Breast epithelium (tissue), 4 donors: ENCODE results near the gene USP19. TPM values are rescaled to one million over a fixed set of nuclear protein-coding genes. Genes with fewer than 3 reads are reported as not detected.

ENCODE experiments used
- DNase-seq, 2 donors: peaks; one replicate each; pipeline ENCODE4 v3.0.0-alpha.2; 2019; ENCODE audit warnings: low spot score in 2 of 2
- H3K27ac ChIP-seq, 2 donors: fragments of 200-600 bp; sonication (generic) in 1 of 2; one replicate each; pipeline ENCODE4 v1.5.1; 2016 to 2019; ENCODE audit warnings: mild to moderate bottlenecking in 1 of 2
- H3K27me3 ChIP-seq, 2 donors: fragments of 200-600 bp; sonication (generic) in 1 of 2; one replicate each; pipeline versions ENCODE4 v1.5.1 to v1.6.0; 2017 to 2019; ENCODE audit warnings: control low read depth in 1 of 2, mild to moderate bottlenecking in 1 of 2
- H3K36me3 ChIP-seq: fragments of 200-600 bp; one replicate; pipeline ENCODE4 v1.5.1; 2019
- H3K4me1 ChIP-seq, 2 donors: fragments of 200-600 bp; sonication (generic); one replicate each; pipeline ENCODE4 v1.5.1; 2016 to 2019; ENCODE audit warnings: control low read depth in 1 of 2
- H3K4me3 ChIP-seq, 3 donors: fragments of 200-600 bp; sonication (generic); 1 replicate in 2 of 3; 2 replicates in 1 of 3; pipeline ENCODE4 v1.5.1; 2016 to 2019; ENCODE audit warnings: mild to moderate bottlenecking in 3 of 3, moderate library complexity in 2 of 3
- H3K9me3 ChIP-seq, 2 donors: fragments of 200-600 bp; sonication (generic) in 1 of 2; one replicate each; pipeline ENCODE4 v1.5.1; 2016 to 2019; ENCODE audit warnings: control low read depth in 1 of 2
- POLR2A ChIP-seq: fragments of 450-650 bp; IDR thresholded peaks from one replicate; pipeline ENCODE4 v1.6.1; 2016; ENCODE audit warnings: antibody characterized with exemption, mild to moderate bottlenecking, moderate library complexity
- POLR2AphosphoS5 ChIP-seq, 3 donors: sonication (generic); formaldehyde crosslinking; IDR thresholded peaks; one replicate each; pipeline ENCODE4 v1.6.1; 2017; ENCODE audit warnings: antibody characterized with exemption in 3 of 3
- intact Hi-C: fragments of 100-400 bp; cut with DNase I; formaldehyde crosslinking; loops from one replicate; pipeline ENCODE4 v1.15.1; 2023; ENCODE audit warnings: low total_unique reads
- total RNA-seq, 3 donors: library from RNA; depleted of rRNA; stranded (reverse); fragments of >200 nt; gene quantifications; one replicate each; pipeline ENCODE4 v1.1.0, GENCODE V29; 2016
- TF ChIP-seq, protein P1 (sequence below), 3 donors: fragments of 450-650 bp; IDR thresholded peaks; one replicate each; pipeline ENCODE4 v1.5.1; 2016 to 2017; ENCODE audit warnings: antibody characterized with exemption in 3 of 3, mild to moderate bottlenecking in 3 of 3, moderate library complexity in 3 of 3

The USP19 gene
- total RNA-seq, 3 donors from 2014 or later, result 49.2 to 57.2 (median 56.2) TPM

DNA sequence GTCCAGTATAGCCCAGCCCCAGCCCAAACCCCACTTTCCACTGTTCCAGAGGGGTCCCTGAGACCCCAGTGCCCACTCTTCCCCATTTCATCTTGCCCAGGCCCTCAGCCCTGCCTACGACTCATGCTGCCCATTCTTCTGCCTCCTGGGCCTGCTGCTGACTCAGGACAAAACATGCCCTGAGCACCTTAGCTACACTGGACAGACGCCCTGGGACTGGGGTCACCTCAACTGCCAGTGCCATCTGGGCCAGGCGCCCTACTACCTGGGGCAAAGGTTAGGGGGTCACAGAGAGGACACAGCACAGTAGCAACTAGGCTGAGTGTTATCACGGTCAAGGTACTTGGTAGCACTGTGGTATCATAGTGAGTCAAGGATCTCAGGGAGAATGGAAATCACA, 14.9 kb upstream of the USP19 start:
- H3K4me1 ChIP-seq, result peaks cover 5 to 10% of the 10 kb centered on the region in 2 donors
- H3K9me3 ChIP-seq, result no peaks in the 10 kb centered on the region
- H3K4me3 ChIP-seq, result no peak overlapping the region
- intact Hi-C loops, result no loop called here
- no peak overlapping the region for H3K27ac ChIP-seq
- no peaks in the 10 kb centered on the region for H3K27me3 ChIP-seq
- no peaks in the 10 kb centered on the region for H3K36me3 ChIP-seq
- no peak for DNase-seq
- TF ChIP-seq POLR2AphosphoS5 (IDR thresholded peaks at IDR 0.05) (no peak), POLR2A (no peak)
- TF ChIP-seq, protein P1, sequence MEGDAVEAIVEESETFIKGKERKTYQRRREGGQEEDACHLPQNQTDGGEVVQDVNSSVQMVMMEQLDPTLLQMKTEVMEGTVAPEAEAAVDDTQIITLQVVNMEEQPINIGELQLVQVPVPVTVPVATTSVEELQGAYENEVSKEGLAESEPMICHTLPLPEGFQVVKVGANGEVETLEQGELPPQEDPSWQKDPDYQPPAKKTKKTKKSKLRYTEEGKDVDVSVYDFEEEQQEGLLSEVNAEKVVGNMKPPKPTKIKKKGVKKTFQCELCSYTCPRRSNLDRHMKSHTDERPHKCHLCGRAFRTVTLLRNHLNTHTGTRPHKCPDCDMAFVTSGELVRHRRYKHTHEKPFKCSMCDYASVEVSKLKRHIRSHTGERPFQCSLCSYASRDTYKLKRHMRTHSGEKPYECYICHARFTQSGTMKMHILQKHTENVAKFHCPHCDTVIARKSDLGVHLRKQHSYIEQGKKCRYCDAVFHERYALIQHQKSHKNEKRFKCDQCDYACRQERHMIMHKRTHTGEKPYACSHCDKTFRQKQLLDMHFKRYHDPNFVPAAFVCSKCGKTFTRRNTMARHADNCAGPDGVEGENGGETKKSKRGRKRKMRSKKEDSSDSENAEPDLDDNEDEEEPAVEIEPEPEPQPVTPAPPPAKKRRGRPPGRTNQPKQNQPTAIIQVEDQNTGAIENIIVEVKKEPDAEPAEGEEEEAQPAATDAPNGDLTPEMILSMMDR (IDR thresholded peaks at IDR 0.05), result no peak

DNA sequence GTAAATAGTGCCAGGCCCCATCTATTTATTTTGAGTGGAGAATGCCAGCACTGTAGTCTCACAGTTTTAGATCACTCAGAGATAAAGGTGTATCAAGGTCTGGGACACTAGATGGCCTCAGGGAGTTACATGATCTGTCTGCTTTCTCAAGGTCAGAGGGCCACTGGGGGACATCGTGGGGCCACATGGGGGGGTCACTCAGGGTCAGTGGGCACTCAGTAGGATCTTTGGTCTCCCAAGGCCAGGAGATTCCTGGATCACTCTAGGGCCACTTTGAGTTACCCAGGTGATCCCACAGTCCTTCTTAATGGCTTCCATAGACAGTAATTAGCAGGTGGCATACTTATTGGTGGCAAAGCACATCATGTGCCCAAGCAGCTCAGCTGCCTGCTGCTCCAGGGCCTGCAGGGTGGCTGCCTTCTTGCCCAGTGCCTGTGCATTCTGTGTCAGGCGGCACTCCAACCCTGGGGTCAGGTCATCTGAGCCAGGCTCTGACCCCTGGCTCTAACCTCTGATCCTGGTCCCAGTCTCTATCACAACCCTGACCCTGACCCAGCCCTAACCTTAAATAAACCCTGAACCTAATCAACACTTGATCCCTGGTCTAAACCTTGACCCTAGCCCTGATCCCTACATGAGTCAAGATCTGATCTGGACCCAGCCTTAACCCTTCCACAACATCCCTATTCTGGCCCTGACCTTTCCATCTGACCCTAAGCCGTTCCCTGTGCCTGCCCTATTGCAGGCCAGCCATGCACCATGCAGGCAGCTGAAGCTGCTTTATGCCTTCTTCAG, 14.0 kb upstream of the USP19 start:
- H3K36me3 ChIP-seq, result no peaks in the 10 kb centered on the region
- H3K4me3 ChIP-seq, result peak overlapping the region in 1 of 3 donors; percentile 89
- peaks cover 5 to 10% of the 10 kb centered on the region in 2 donors for H3K4me1 ChIP-seq
- H3K9me3 ChIP-seq, result no peaks in the 10 kb centered on the region
- intact Hi-C loops, result no loop called here
- TF ChIP-seq, protein P1 (IDR thresholded peaks at IDR 0.05), result no peak
- TF ChIP-seq POLR2A (no peak), POLR2AphosphoS5 (IDR thresholded peaks at IDR 0.05) (no peak)
- H3K27me3 ChIP-seq, result no peaks in the 10 kb centered on the region
- no peak for DNase-seq
- H3K27ac ChIP-seq, result peak overlapping the region; percentile 32 to 45

DNA sequence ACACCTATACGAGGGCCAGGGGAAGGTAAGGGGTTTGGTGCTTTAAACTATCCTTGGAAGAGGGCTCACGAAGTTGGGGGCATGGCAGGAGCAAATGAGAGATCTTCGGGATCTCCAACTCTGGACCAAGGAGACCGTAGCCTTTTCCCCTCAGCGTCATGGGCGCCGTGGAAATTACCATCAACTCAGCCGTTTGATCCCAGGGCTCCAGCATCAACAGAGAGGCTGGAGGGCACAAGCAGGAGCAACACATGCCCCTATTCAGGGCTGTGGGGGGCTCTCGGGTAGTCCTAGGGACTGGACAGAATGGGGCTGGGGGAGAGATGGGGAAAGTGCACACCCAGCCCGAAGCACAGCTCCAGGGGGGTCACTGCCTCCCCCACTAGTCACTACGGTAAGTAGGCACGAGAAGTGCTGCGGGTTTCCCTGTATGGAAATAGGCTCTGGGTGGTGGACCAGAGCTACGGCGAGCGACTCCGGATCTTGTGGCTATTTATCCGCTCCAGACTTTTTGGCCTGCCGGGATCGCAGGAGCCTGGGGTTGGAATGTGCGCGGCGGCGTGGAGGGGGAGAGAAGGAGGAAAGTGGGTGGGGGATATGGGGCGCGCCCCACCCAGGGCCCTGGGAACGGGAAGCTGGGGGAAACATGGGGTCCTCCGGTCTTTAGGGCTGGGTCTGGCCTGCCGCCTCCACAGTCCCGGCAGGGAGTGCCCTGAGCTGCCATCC, 12.8 kb upstream of the USP19 start:
- DNase-seq, result peak; percentile 78 to 84
- Histone ChIP-seq H3K4me1 (peaks cover 5 to 10% of the 10 kb centered on the region in 2 donors), H3K4me3 (peak overlapping the region; percentile 67 to 89 (median 73)), H3K27me3 (no peaks in the 10 kb centered on the region), H3K27ac (peak overlapping the region; percentile 91 to 95), H3K9me3 (no peaks in the 10 kb centered on the region), H3K36me3 (no peaks in the 10 kb centered on the region)
- peak; percentile 15 to 29 (median 17) for TF ChIP-seq POLR2AphosphoS5 (IDR thresholded peaks at IDR 0.05)
- no peak for TF ChIP-seq POLR2A
- intact Hi-C loops, result no loop called here

DNA sequence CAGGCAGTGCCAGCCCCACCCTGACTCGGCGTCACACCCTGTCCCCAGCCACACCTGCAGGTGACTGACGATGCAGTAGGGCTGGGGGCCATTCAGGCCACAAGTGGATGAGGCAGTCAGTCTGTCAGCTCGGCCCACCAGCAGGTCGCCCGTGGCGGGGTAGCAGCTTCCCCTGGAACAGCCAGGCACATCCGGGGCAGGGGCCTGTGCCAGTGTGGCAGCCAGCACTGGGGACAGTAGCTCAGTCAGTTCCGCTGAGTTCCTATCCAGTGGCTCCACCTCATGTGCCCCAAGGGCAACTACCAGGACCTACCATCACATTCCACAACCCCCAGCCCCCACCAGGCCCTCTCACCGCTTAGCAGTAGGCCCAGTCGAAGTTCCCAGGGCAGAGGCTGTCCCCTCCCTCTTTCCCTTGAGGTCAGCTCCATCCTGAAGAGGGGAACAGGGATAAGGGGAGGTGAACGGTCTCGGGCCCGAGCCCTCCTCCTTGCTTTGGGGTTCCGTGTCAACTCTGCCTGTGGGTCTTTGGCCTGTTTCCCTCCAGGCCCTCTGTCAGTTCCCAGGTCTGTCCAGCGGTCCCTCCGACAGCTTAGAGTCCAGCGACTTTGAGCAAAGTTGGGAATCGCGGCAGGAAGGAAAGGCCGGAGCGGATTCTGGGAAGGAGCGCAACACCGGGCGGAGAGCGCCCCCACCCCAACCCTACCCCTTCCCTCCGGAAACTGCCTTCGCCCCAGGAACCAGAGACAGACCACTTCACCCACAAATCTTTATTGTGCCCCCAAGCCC, 12.0 kb upstream of the USP19 start, which contains the start of gene LAMB2:
TSS of gene LAMB2 (minus strand) at position 614 of the 789 bp plus-strand sequence. CDS start at position 431, 183 bp downstream.
- Histone ChIP-seq H3K27me3 (no peaks in the 10 kb centered on the region), H3K9me3 (no peaks in the 10 kb centered on the region), H3K4me1 (peaks cover 5 to 10% of the 10 kb centered on the region in 2 donors), H3K36me3 (no peaks in the 10 kb centered on the region), H3K27ac (peak within 1 kb of the TSS; percentile 91 to 95), H3K4me3 (peak within 1 kb of the TSS; percentile 67 to 89 (median 73))
- peak; percentile 20 to 50 (median 35) for TF ChIP-seq POLR2AphosphoS5 (IDR thresholded peaks at IDR 0.05)
- TF ChIP-seq, protein P1 (IDR thresholded peaks at IDR 0.05), result no peak
- peak; percentile 72 for DNase-seq
- intact Hi-C loops, result no loop called here

DNA sequence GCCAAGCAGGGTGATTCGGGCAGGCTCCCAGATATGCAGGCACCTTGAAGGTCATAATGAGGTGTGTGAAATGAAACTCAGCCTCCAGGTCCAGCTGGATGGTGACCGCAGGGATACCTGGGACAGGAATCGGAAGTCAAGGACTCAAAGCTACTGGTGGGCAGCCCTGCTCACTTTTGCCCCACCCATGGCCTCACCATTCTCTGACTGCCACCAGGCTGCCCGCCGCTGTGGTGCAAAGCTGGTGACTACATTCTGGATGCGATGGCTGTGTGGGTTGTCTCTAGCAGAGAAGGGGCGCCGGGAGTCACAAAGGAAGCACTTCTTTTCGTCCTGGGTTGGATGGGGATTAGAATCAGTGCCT, 11.4 kb upstream of the USP19 start:
- no peaks in the 10 kb centered on the region for H3K9me3 ChIP-seq
- H3K27me3 ChIP-seq, result no peaks in the 10 kb centered on the region
- peak overlapping the region; percentile 67 to 89 (median 73) for H3K4me3 ChIP-seq
- H3K36me3 ChIP-seq, result no peaks in the 10 kb centered on the region
- TF ChIP-seq POLR2AphosphoS5 (IDR thresholded peaks at IDR 0.05), result no peak
- TF ChIP-seq POLR2A, result no peak
- TF ChIP-seq, protein P1 (IDR thresholded peaks at IDR 0.05), result no peak
- DNase-seq, result no peak
- H3K27ac ChIP-seq, result peak overlapping the region; percentile 91 to 95
- H3K4me1 ChIP-seq, result peaks cover 5 to 10% of the 10 kb centered on the region in 2 donors
- intact Hi-C loops, result no loop called here
